Pancreas (tissue), 10 donors: ENCODE data around the gene MFSD2A. TPM values are rescaled to one million over a fixed set of nuclear protein-coding genes. Genes with fewer than 3 reads are reported as not detected.
"Not testable (repeated sequence)": the region's sequence is repeated elsewhere in the genome, so short reads cannot be mapped to it uniquely, and the experiment has no call there.

Source experiments
- ATAC-seq, 4 donors: fragments of 200-7000 bp; cut with Tn5 transposase; one replicate each; pipeline versions ENCODE4 v1.8.0 to v1.9.1; 2020; ENCODE audit warnings: mild to moderate bottlenecking in 4 of 4, moderate library complexity in 4 of 4
- DNase-seq, 6 donors: peaks; one replicate each; pipeline ENCODE4 v3.0.0-alpha.2; 2020
- FAIRE-seq: peaks from 2 replicates; lab custom pipeline; 2012; peaks lifted over from hg19 to GRCh38; lab: Jason Lieb, UNC
- H3K27ac ChIP-seq, 4 donors: fragments of 200-600 bp; sonication (generic); 1 replicate in 3 of 4; 2 replicates in 1 of 4; pipeline versions ENCODE4 v1.5.0 to v1.8.0; 2020
- H3K27me3 ChIP-seq, 4 donors: fragments of 200-600 bp; one replicate each; pipeline ENCODE4 v1.8.0; 2021
- H3K36me3 ChIP-seq, 3 donors: fragments of 200-600 bp; sonication (generic) in 1 of 3; one replicate each; pipeline versions ENCODE4 v1.5.0 to v1.8.0; 2020 to 2021
- H3K4me1 ChIP-seq, 3 donors: fragments of 200-600 bp; one replicate each; pipeline ENCODE4 v1.8.0; 2021
- H3K4me3 ChIP-seq, 4 donors: fragments of 200-600 bp; sonication (generic) in 2 of 4; one replicate each; pipeline versions ENCODE4 v1.5.0 to v1.8.0; 2020 to 2021
- H3K9me3 ChIP-seq, 4 donors: fragments of 200-600 bp; one replicate each; pipeline ENCODE4 v1.8.0; 2021
- WGBS, 2 donors: extraction: QIAGEN DNeasy Blood & Tissue Kit; methylation state at CpG; one replicate each; pipeline ENCODE4 v1.1.7; 2013; 5-methylcytosine and 5-hydroxymethylcytosine counted together
- intact Hi-C, 3 donors: fragments of 100-400 bp; cut with DNase I; formaldehyde crosslinking; loops; one replicate each; pipeline versions ENCODE4 v1.11.1 to v1.14.2; 2022
- polyA plus RNA-seq, 2 donors: library from polyadenylated mRNA; stranded (reverse); fragments of 200-250 nt; gene quantifications; one replicate each; pipeline ENCODE4 v1.2.3, GENCODE V29; 2013
- total RNA-seq, 6 donors: library from RNA; stranded (reverse); fragmentation: NEBNext Ultra II Directional in 4 of 6; extraction: Animal tissue kit (Norgen Biotek cat#: 25700) in 4 of 6; gene quantifications; one replicate each; pipeline versions ENCODE4 v1.2.1 to v1.2.4, GENCODE V29; 2021 to 2023
- TF ChIP-seq, protein P1 (sequence below), 4 donors: fragments of 200-600 bp; sonication (generic) in 3 of 4; IDR thresholded peaks; one replicate each; pipeline versions ENCODE4 v1.5.0 to v1.8.0; 2021; ENCODE audit warnings: antibody characterized with exemption in 4 of 4
- donor health status: healthy with polysubstance abuse.
- donor health status: DM: no; HTN: no; CAD: no; lungs with moderate emphysema.
- donor health status: DM: no; HTN: no; CAD: no.
- donor health status: control.
- donor health status: control.
- donor health status: Bipolar disorder and iron deficiency.
- donor health status: DM: yes; HTN: yes; CAD: no.
- donor health status: DM: no; HTN: no; CAD: no.
- donor health status: DM: no; HTN: no; CAD: no.
- donor health status: DM: yes; HTN: yes; CAD: no.

MFSD2A gene
- total and polyA plus RNA-seq, 8 donors, result 0.16 to 1.0 (median 0.47) TPM; not detected in 1

DNA sequence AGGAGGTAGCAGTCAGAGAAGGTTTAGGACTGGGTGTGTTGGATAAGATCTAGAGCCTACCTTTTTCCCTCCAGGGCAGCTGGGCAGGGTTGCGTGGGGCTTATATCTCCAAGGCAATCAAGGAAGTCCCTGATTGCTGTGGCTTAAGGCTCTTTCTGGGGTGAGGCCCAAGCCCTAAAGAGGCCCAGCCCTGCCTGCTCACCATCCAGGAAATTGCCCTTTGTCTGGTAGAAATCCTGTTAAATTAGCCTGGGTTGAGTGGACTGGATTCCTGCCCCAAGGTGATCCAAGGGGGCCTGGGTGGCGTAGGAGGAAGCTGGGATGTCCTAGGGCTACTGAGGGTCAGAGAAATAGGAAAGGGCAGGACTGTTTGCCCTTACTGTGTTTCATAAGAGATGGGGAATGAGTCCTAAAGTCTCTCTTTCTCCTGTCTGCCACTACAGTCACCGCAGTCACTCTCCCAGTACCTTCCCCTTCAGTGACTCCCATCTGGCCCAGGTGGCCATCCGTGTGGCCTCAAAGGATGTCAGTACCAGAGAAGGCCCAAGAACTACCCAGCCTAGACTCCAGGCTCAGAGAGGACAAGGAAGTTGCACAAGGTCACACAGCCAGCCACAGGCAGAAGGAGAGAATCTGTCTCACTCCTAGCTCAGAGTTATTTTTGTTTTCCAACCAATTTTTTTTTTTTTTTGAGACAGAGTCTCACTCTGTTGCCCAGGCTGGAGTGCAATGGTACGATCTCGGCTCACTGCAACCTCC is 25.8 kb downstream of the MFSD2A start:
- no peak for FAIRE-seq
- TF ChIP-seq, protein P1, sequence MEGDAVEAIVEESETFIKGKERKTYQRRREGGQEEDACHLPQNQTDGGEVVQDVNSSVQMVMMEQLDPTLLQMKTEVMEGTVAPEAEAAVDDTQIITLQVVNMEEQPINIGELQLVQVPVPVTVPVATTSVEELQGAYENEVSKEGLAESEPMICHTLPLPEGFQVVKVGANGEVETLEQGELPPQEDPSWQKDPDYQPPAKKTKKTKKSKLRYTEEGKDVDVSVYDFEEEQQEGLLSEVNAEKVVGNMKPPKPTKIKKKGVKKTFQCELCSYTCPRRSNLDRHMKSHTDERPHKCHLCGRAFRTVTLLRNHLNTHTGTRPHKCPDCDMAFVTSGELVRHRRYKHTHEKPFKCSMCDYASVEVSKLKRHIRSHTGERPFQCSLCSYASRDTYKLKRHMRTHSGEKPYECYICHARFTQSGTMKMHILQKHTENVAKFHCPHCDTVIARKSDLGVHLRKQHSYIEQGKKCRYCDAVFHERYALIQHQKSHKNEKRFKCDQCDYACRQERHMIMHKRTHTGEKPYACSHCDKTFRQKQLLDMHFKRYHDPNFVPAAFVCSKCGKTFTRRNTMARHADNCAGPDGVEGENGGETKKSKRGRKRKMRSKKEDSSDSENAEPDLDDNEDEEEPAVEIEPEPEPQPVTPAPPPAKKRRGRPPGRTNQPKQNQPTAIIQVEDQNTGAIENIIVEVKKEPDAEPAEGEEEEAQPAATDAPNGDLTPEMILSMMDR (IDR thresholded peaks at IDR 0.05), result no peak
- intact Hi-C loops, result no loop called here
- no peak for ATAC-seq
- Histone ChIP-seq H3K4me3 (no peak overlapping the region), H3K4me1 (no peaks in the 10 kb centered on the region), H3K27me3 (no peaks in the 10 kb centered on the region), H3K36me3 (no peaks in the 10 kb centered on the region), H3K27ac (no peak overlapping the region), H3K9me3 (no peaks in the 10 kb centered on the region)
- no peak for DNase-seq
- 82 to 86% methylated on average over 6 of the region's 6 CpGs for WGBS, 2 donors

DNA sequence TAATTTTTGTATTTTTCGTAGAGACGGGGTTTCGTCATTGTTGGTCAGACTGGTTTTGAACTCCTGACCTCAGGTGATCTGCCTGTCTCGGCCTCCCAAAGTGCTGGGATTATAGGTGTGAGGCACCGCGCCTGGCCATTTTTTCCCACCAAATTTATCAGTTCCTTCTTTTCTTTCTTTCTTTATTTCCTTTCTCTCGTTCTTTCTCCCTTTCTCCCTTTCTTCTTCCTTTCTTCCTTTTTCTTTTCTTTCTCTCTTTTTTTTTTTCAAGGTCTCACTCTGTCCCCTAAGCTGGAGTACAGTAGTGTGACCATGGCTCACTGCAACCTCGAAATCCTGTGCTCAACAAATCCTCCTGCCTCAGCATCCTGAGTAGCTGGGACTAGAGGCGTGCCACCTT is 26.4 kb downstream of the MFSD2A start:
- 88 to 90% methylated on average over 9 of the region's 9 CpGs for WGBS, 2 donors
- no peak overlapping the region for H3K4me3 ChIP-seq
- ATAC-seq (no peak), DNase-seq (no peak), FAIRE-seq (no peak)
- no peaks in the 10 kb centered on the region for H3K36me3 ChIP-seq
- TF ChIP-seq, protein P1 (IDR thresholded peaks at IDR 0.05), result no peak
- no peaks in the 10 kb centered on the region for H3K4me1 ChIP-seq
- no peaks in the 10 kb centered on the region for H3K9me3 ChIP-seq
- H3K27ac ChIP-seq, result no peak overlapping the region
- intact Hi-C loops, result no loop called here
- no peaks in the 10 kb centered on the region for H3K27me3 ChIP-seq

DNA sequence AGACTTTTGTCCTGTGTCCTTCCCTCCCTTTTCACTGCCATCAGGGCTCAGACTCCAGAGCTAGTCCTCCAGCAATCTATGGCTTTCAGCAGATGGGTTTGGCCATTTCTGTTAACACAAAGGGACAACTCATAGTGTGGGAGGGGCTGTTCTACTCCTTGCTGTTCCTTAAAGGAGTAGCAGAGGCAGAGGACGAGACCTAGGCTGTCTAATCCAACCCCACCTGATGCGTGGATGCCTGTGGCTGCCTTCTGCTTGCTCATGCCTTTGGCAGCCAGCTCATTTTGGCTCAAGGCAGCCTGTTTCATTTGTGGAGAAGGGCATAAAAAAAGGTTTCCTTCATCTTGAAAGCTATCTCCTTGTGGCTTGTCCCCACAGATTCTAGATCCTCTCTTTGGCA is 27.0 kb downstream of the MFSD2A start:
- no peak overlapping the region for H3K27ac ChIP-seq
- no peaks in the 10 kb centered on the region for H3K4me1 ChIP-seq
- intact Hi-C loops, result no loop called here
- no peak for ATAC-seq
- no peaks in the 10 kb centered on the region for H3K27me3 ChIP-seq
- no peaks in the 10 kb centered on the region for H3K9me3 ChIP-seq
- WGBS, 2 donors, result 82 to 86% methylated on average over 2 of the region's 2 CpGs
- FAIRE-seq, result no peak
- DNase-seq, result no peak
- H3K4me3 ChIP-seq, result no peak overlapping the region
- H3K36me3 ChIP-seq, result no peaks in the 10 kb centered on the region
- TF ChIP-seq, protein P1 (IDR thresholded peaks at IDR 0.05), result no peak

DNA sequence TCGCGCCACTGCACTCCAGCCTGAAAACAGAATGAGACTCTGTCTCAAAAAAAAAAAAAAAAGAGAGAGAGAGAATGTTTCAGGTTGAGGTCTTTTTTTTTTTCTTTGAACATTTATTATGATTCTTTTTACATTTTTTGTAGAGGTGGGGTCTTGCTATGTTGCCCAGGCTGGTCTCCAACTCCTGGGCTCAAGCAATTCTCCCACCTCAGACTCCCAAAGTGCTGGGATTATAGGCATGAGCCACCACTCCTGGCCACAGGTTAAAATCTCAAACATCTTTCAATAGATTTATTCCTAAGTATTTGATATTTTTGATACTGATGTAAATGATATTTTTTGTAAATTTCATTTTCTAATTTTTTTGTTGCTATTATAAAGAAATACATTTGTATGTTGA is 29.5 kb downstream of the MFSD2A start:
- FAIRE-seq, H3K9me3 ChIP-seq, H3K27me3 ChIP-seq, H3K36me3 ChIP-seq, intact Hi-C loops, H3K27ac ChIP-seq, DNase-seq, ATAC-seq, H3K4me3 ChIP-seq, H3K4me1 ChIP-seq: not testable (repeated sequence)
- 95 to 100% methylated on average over 2 of the region's 2 CpGs for WGBS, 2 donors

DNA sequence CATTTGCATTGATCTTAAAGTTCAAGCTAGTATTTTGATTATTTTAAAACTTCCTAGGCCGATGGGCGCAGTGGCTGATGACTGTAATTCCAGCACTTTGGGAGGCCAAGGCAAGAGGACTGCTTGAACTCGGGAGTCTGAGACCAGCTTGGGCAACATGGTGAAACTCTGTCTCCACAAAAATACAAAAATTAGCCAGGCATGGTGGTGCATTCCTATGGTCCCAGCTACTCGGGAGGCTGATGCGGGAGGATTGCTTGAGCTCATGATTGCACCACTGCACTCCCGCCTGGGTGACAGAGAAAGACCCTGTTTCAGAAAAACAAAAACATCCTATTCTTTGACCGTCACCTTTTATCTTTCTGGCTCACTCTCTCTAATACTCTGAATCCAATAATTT is 30.0 kb downstream of the MFSD2A start:
- no peak for FAIRE-seq
- TF ChIP-seq, protein P1 (IDR thresholded peaks at IDR 0.05), result no peak
- no peak overlapping the region for H3K4me3 ChIP-seq
- H3K9me3 ChIP-seq, result no peaks in the 10 kb centered on the region
- no peak overlapping the region for H3K27ac ChIP-seq
- H3K27me3 ChIP-seq, result no peaks in the 10 kb centered on the region
- 82 to 87% methylated on average over 7 of the region's 7 CpGs for WGBS, 2 donors
- DNase-seq, result no peak
- intact Hi-C loops, result no loop called here
- ATAC-seq, result no peak
- H3K4me1 ChIP-seq, result no peaks in the 10 kb centered on the region
- no peaks in the 10 kb centered on the region for H3K36me3 ChIP-seq
